ENCODE results near the gene ARMCX2. TPM values are rescaled to one million over a fixed set of nuclear protein-coding genes. Genes with fewer than 3 reads are reported as not detected.

Gene ARMCX2
- total and polyA plus RNA-seq, 2 donors (not counting 1 experiment from before 2014, with no cell fraction given): 8.7 to 24.0 TPM

DNA sequence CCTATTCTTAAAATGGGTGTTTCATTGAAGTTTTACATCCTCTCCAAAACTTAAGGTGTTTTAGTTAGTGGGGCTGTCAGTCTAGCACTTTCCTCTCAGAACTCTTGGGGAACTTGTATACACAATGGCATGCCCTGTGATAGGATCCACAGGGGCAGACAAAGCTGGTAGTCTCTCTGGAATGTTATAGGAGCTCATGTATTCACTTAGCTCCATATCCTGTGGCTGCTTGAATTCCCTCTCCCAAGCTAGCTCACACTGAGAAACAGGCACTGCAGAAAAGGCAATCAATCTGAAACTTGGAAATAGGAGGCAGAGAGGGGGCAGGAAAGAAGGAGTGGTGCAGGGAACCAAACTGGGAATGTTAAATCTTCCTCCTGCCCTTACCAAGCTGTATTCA, 26.3 kb upstream of the ARMCX2 start:
- no peak overlapping the region for H3K9ac ChIP-seq (ENCODE audit: low read length)
- H3K27me3 Mint-ChIP-seq: peaks cover 3% of the 10 kb centered on the region
- intact Hi-C loops (cut with micrococcal nuclease): no loop called here
- H3K9me3 Mint-ChIP-seq (ENCODE audit: insufficient read depth): no peaks in the 10 kb centered on the region
- H3K9me3 ChIP-seq (ENCODE audit: control extremely low read depth in 1 of 3, control insufficient read depth in 2 of 3, insufficient read depth in 1 of 3, low read length in 2 of 3): no peaks in the 10 kb centered on the region
- DNase-seq (no peak), ATAC-seq (ENCODE audit: low read depth) (no peak)
- H3K27ac ChIP-seq (ENCODE audit: low read length in 2 of 2): no peak overlapping the region
- no peak overlapping the region for H3K4me3 ChIP-seq (ENCODE audit: control extremely low read depth in 1 of 5, extremely low read depth in 1 of 5, insufficient read depth in 1 of 5, low read depth in 2 of 5, low read length in 4 of 5)
- H3K4me1 ChIP-seq (ENCODE audit: control insufficient read depth in 2 of 2, insufficient read depth in 2 of 2, low read length in 2 of 2): no peaks in the 10 kb centered on the region
- H3K4me1 Mint-ChIP-seq: no peaks in the 10 kb centered on the region
- no peaks in the 10 kb centered on the region for H4K20me1 ChIP-seq (ENCODE audit: control insufficient read depth, insufficient read depth, low read length, poor library complexity, severe bottlenecking)
- H3K79me2 ChIP-seq (ENCODE audit: control insufficient read depth, insufficient read depth, low read length): no peaks in the 10 kb centered on the region
- no peaks in the 10 kb centered on the region for H3K36me3 ChIP-seq (replicated peaks in 1 of 2; ENCODE audit: control extremely low read depth in 1 of 2, control insufficient read depth in 1 of 2, extremely low read depth in 1 of 2, insufficient read depth in 2 of 2, low read length in 1 of 2)
- H3K4me2 ChIP-seq (replicated peaks; ENCODE audit: low read depth, low read length, poor library complexity, severe bottlenecking): no peak overlapping the region
- no peak overlapping the region for H3K4me3 Mint-ChIP-seq
- H3K27ac Mint-ChIP-seq: no peak overlapping the region
- H3K27me3 ChIP-seq (replicated peaks in 1 of 4; ENCODE audit: control extremely low read depth in 1 of 4, control insufficient read depth in 3 of 4, insufficient read depth in 4 of 4, low read length in 3 of 4): no peaks in the 10 kb centered on the region
- ChIA-PET CTCF (no interaction called here), POLR2A (no interaction called here)
- no peak overlapping the region for H2AFZ ChIP-seq (ENCODE audit: insufficient read depth, low read depth, low read length, poor library complexity, severe bottlenecking)
- no peak for TF ChIP-seq EZH2 (IDR thresholded peaks at IDR 0.05; ENCODE audit: borderline replicate concordance, insufficient read depth, low read depth, low read length, poor library complexity, severe bottlenecking)
- TF ChIP-seq, protein P1, sequence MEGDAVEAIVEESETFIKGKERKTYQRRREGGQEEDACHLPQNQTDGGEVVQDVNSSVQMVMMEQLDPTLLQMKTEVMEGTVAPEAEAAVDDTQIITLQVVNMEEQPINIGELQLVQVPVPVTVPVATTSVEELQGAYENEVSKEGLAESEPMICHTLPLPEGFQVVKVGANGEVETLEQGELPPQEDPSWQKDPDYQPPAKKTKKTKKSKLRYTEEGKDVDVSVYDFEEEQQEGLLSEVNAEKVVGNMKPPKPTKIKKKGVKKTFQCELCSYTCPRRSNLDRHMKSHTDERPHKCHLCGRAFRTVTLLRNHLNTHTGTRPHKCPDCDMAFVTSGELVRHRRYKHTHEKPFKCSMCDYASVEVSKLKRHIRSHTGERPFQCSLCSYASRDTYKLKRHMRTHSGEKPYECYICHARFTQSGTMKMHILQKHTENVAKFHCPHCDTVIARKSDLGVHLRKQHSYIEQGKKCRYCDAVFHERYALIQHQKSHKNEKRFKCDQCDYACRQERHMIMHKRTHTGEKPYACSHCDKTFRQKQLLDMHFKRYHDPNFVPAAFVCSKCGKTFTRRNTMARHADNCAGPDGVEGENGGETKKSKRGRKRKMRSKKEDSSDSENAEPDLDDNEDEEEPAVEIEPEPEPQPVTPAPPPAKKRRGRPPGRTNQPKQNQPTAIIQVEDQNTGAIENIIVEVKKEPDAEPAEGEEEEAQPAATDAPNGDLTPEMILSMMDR (IDR thresholded peaks at IDR 0.05): no peak

DNA sequence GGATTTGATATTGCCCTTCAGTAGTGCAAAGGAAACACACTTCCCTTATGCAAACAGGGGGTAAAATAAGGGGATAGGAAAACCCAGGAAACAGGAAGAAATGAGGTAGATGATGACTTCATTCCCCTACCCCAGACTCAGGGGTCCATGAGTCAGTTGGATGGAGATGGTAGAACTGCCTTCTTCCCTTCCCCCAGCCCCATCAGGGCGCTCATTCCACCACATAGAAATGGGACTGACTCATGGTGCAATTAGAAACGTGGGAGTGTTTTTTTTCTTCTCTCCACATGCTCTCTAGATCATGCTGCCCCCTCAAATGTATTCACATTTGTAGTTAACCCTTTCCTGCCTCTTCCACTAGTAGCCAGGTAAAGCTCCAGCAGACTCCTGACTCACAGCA, 23.1 kb upstream of the ARMCX2 start:
- no peak overlapping the region for H3K9ac ChIP-seq (ENCODE audit: low read length)
- TF ChIP-seq, protein P1 (IDR thresholded peaks at IDR 0.05): no peak
- TF ChIP-seq EZH2 (IDR thresholded peaks at IDR 0.05; ENCODE audit: borderline replicate concordance, insufficient read depth, low read depth, low read length, poor library complexity, severe bottlenecking): no peak
- H3K9me3 ChIP-seq (ENCODE audit: control extremely low read depth in 1 of 3, control insufficient read depth in 2 of 3, insufficient read depth in 1 of 3, low read length in 2 of 3): no peaks in the 10 kb centered on the region
- no peak overlapping the region for H3K27ac Mint-ChIP-seq
- H3K4me1 Mint-ChIP-seq: no peaks in the 10 kb centered on the region
- WGBS (ENCODE audit: insufficient coverage): no CpG with 5 or more reads among the region's 2 CpGs
- no peak overlapping the region for H3K4me3 Mint-ChIP-seq
- no peaks in the 10 kb centered on the region for H3K79me2 ChIP-seq (ENCODE audit: control insufficient read depth, insufficient read depth, low read length)
- H3K4me2 ChIP-seq (replicated peaks; ENCODE audit: low read depth, low read length, poor library complexity, severe bottlenecking): no peak overlapping the region
- no peaks in the 10 kb centered on the region for H3K27me3 ChIP-seq (replicated peaks in 1 of 4; ENCODE audit: control extremely low read depth in 1 of 4, control insufficient read depth in 3 of 4, insufficient read depth in 4 of 4, low read length in 3 of 4)
- DNase-seq: no peak
- H2AFZ ChIP-seq (ENCODE audit: insufficient read depth, low read depth, low read length, poor library complexity, severe bottlenecking): no peak overlapping the region
- no peak overlapping the region for H3K4me3 ChIP-seq (ENCODE audit: control extremely low read depth in 1 of 5, extremely low read depth in 1 of 5, insufficient read depth in 1 of 5, low read depth in 2 of 5, low read length in 4 of 5)
- no peaks in the 10 kb centered on the region for H3K4me1 ChIP-seq (ENCODE audit: control insufficient read depth in 2 of 2, insufficient read depth in 2 of 2, low read length in 2 of 2)
- ATAC-seq (ENCODE audit: low read depth): no peak
- intact Hi-C loops (cut with micrococcal nuclease): no loop called here
- H4K20me1 ChIP-seq (ENCODE audit: control insufficient read depth, insufficient read depth, low read length, poor library complexity, severe bottlenecking): no peaks in the 10 kb centered on the region
- H3K9me3 Mint-ChIP-seq (ENCODE audit: insufficient read depth): no peaks in the 10 kb centered on the region
- no peaks in the 10 kb centered on the region for H3K36me3 ChIP-seq (replicated peaks in 1 of 2; ENCODE audit: control extremely low read depth in 1 of 2, control insufficient read depth in 1 of 2, extremely low read depth in 1 of 2, insufficient read depth in 2 of 2, low read length in 1 of 2)
- POLR2A ChIA-PET: no interaction called here
- CTCF ChIA-PET: no interaction called here
- H3K27me3 Mint-ChIP-seq: peaks cover 6% of the 10 kb centered on the region
- no peak overlapping the region for H3K27ac ChIP-seq (ENCODE audit: low read length in 2 of 2)
